HPDE6-E6E7 (cell line): ENCODE measurements around the gene MYMK.
"Not testable (repeated sequence)": the region's sequence is repeated elsewhere in the genome, so short reads cannot be mapped to it uniquely, and the experiment has no call there.

Experiments
- DNase-seq: peaks from one replicate; pipeline ENCODE4 v3.0.0; 2011; ENCODE audit warnings: missing footprints; ENCODE audit errors: extremely low spot score

MYMK gene

DNA sequence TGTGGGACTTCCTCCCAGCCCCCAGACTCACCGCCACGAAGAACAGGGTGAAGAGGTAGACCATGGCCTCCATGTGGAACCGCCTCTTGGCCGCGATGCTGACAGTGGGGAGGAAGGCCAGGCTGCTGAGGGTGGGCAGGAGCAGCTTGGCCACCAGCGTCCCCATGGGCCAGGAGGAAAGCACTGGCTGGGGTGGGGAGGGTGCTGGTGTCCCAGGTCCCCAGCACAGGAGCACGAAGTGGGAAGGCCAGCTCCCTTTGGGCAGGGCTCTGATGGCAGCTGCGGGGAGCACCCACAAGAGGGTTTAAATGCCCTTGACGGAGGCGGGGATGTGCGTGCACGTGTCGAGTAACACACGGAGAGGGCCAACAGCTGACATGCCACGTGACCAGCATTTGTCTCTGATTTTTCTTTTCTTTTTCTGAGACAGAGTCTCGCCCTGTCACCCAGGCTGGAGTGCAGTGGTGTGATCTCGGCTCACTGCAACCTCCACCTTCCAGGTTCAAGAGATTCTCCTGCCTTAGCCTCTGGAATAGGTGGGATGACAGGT, at the start of gene MYMK:
MYMK (minus strand) TSS at position 281 of the 550 bp plus-strand sequence; CDS start at position 166, 115 bp downstream.
- no peak for DNase-seq

- no peak for DNase-seq
These were observed 49.2 kb upstream of the MYMK start for GRCh38 chr9:133573791-133574515.

- no peak for DNase-seq
These were observed 48.1 kb upstream of the MYMK start for GRCh38 chr9:133572821-133573361.

- DNase-seq, result no peak
These were observed 47.3 kb upstream of the MYMK start for GRCh38 chr9:133571896-133572595.

DNA sequence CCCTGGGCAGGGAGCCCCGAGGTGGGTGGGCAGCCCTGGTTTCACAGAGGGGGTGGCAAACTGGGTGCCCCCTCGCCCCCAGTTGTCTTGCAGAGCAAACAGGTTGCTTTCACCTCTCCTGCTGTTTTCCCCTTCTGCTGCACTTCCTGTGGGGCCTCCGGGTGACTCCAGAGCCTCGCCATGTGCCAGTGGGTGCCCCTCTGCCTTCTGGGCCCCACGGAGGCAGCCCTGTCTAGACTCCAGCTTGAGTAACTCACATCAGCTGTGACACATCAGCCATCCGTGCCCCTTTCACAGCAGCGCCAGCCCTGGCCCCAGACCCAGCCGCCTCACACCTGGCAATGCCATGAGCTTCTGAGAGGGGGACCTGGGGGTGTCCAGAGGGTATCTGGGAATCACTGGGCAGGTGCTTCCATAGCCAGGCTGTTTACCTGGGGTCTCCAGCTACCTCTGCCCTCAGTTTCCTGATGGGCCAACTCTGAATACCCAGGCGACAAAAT, 46.7 kb upstream of the MYMK start:
- no peak for DNase-seq

DNA sequence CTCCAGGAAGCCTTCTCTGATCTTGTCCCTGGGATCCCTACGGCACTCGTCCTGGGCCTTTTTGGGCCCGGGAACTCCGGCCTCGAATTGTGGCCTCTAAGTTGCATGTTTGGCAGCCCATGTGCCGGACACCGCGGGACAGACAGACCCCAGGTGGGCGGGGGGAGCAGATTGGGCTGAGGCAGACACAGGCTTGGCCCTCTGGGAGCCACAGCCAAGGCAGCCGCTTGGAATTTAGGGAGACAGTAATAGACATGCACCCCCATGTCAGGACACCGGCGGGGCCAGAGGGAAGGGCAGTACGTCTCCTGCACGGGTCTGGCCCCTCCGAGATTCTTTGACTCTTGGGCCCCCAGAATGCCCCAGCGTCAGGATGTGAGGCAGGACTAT, 45.9 kb upstream of the MYMK start:
- DNase-seq, result no peak

DNA sequence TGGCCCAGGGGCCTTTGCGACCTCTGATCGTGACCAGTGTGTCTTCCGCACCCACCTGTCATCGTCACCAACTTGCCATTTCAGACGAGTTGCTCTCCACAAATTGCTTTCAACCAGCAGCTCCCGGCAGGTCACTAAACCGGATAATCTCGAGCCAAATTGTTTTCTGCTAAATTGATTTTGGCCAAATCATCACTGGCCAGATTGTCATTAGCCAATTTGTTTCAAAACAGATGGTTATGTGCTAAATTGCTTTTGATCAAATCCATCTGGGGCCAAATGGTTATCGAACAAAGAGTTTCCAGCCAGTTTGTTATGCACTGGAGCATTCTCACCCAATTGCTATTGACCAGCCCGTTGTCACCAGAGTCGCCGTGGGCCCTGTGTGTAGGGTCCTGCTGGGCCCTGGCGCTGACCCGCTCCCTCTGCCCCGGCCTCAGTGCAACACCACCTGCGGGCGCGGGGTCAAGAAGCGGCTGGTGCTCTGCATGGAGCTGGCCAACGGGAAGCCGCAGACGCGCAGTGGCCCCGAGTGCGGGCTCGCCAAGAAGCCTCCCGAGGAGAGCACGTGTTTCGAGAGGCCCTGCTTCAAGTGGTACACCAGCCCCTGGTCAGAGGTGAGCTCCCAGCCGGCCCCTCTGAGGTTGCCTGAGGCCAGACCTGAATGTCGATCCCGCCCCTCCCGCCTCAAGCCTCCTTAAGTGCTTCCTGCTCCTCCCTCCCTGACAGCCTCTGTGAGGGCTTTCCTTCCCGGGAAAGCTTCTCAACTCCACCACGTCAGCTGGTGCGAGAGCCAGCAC, 45.3 kb upstream of the MYMK start:
- no peak for DNase-seq

DNA sequence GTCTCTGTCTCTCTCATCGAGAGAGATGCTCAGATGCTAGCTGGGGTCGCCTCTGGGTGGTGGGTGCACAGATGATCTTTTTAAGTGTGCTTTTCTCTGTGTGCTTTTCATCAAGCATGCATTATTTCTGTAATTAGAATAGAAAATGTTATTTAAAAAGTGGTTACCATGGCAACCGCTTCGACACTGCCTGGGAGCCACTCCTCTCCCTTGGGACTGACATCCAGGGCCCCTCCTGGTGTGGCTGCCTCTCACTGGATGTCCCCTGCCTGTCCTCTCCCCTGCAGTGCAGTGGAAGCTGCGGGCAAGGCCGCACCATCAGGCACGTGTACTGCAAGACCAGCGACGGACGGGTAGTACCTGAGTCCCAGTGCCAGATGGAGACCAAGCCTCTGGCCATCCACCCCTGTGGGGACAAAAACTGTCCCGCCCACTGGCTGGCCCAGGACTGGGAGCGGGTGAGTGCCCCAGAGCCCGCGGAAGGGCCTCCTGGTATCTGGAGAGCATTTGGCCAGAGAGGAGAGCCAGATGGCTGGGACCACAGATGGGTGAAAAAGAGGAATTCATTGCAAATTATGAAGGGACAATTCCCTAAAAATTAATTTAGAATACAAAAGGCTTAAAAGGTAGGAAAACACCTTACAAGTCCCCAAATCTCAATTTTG, 44.5 kb upstream of the MYMK start:
- no peak for DNase-seq

GRCh38 chr9:133568186-133568585, 43.4 kb upstream of the MYMK start:
- DNase-seq, result no peak

- no peak for DNase-seq
These were observed 42.1 kb upstream of the MYMK start for GRCh38 chr9:133566817-133567216.

DNA sequence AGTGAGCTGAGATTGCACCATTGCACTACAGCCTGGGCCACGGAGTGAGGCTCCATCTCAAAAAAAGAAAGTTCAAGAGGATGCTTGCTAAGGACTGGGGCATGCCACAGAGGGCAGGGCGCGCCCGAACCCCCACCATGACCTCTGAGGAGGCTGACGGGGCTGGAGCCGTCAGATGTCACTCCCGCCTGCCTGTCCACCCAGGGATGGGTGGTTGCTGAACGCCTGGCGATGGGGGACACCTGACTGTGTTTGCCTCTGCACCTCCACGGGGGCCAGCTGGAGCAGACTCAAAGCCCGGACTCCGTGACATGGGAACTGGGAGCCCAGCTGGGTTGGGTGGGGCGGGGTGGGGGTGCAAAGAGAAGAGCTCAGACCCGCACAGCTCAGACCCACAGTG, 41.6 kb upstream of the MYMK start:
- DNase-seq, result no peak

- DNase-seq, result no peak
These were observed 39.8 kb upstream of the MYMK start for GRCh38 chr9:133564451-133565116.

GRCh38 chr9:133563814-133564213, 39.1 kb upstream of the MYMK start:
- DNase-seq, result not testable (repeated sequence)

- DNase-seq, result no peak
These were observed 38.6 kb upstream of the MYMK start for GRCh38 chr9:133563291-133563796.

GRCh38 chr9:133562611-133563290, 38.0 kb upstream of the MYMK start:
- no peak for DNase-seq

DNA sequence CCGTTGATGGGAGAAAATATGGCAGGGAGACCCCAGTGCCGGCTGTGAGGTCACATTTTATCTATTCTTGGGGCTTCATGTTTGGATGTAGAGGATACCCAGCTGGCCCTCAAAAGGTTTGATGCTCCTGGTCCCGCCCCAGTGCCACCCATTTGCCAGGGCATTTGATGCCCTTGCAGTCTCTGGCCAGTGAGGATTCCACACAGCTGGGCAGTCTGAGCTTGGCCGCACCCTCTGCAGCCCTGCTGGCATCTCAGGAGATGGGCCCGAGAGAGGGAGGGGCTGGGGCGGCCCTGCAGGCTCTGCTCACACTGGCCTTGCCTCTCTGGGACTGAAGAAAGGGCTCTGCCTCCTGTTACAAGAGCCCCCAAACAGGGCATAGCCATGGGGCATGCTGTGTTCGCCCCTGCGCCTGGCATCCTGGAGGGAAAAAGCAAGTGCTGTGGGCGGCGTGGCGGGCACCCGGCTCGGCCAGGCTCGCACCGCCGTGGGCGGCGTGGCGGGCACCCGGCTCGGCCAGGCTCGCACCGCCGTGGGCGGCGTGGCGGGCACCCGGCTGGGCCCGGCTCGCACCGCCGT, 37.3 kb upstream of the MYMK start:
- DNase-seq, result no peak

GRCh38 chr9:133560944-133561343, 36.2 kb upstream of the MYMK start:
- no peak for DNase-seq

- DNase-seq, result no peak
These were observed 35.6 kb upstream of the MYMK start for GRCh38 chr9:133560311-133560710.
